CMK (cell line): ENCODE data around the gene FBXL15.

ENCODE experiments used
- DNase-seq: peaks from one replicate; pipeline ENCODE4 v3.0.0-alpha.2; 2010; ENCODE audit warnings: low read depth

FBXL15 gene

GRCh38 chr10:102420714-102421506, at the start of gene FBXL15:
Gene FBXL15, plus strand, starts transcription at chr10:102420836. Its CDS starts 294 bp downstream, at chr10:102421130.
- peak; percentile 95 for DNase-seq

DNA sequence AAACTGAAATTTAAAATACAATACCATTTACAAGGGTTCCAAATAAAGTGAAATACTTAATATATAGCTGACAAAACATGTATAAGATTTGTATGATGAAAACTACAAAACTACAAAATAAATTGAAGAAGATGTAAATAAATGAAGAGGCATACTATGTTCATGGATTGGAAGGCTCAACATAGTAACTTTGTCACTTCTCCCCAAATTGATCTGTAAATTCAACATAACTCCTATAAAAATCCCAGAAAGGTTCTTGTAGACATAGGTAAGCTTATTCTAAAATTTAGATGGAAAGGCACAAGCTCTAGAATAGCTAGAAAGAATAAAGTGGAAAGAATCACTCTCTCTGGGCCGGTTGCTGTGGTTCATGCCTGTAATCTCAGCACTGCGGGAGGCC, 49.3 kb upstream of the FBXL15 start:
- DNase-seq: no peak

- DNase-seq: no peak
Observed at GRCh38 chr10:102375250-102375649, 45.4 kb upstream of the FBXL15 start.

GRCh38 chr10:102375867-102376266, 44.8 kb upstream of the FBXL15 start:
- no peak for DNase-seq

- no peak for DNase-seq
Observed at GRCh38 chr10:102376901-102377300, 43.7 kb upstream of the FBXL15 start.

- no peak for DNase-seq
Observed at GRCh38 chr10:102379383-102379782, 41.3 kb upstream of the FBXL15 start.

GRCh38 chr10:102381983-102382382, 38.7 kb upstream of the FBXL15 start:
- no peak for DNase-seq

DNA sequence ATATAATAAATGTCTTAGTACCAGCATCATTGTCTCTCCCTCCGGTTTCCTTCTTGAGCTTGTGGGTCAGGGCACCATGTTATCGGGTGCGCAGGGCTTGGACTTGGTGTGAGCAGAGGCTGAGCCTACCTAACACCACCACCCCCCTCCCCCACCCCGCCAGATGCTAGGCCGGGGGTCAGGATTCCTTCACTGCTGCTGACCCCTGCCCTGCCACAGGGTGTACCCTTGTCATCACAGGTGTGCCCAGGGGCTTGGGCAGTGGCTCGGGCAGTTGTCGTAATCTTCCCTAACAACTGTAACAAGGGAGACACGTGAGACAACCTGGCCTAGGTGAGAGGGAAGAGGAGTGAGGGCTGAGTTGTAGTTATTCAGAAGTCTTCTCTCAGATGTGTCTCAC, 37.8 kb upstream of the FBXL15 start:
- DNase-seq: no peak

DNA sequence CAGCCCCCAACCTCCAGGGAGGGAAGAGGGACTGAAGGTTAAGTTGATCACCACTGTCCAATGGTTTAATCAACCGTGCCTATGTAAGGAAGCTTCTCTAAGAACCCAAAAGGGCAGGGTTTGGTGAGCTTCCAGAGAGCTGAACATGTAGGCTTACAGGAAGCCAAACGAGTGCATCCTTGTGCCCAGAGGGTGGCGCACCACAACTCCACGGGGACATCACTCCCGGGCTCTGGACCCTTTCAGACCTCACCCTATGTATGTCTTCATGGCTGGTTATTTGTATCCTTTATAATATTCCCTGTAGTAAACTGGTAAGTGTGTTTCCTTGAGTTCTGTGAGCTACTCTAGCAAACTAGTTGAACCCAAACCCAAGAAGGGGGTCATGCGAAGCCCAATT, 36.6 kb upstream of the FBXL15 start:
- DNase-seq: no peak

DNA sequence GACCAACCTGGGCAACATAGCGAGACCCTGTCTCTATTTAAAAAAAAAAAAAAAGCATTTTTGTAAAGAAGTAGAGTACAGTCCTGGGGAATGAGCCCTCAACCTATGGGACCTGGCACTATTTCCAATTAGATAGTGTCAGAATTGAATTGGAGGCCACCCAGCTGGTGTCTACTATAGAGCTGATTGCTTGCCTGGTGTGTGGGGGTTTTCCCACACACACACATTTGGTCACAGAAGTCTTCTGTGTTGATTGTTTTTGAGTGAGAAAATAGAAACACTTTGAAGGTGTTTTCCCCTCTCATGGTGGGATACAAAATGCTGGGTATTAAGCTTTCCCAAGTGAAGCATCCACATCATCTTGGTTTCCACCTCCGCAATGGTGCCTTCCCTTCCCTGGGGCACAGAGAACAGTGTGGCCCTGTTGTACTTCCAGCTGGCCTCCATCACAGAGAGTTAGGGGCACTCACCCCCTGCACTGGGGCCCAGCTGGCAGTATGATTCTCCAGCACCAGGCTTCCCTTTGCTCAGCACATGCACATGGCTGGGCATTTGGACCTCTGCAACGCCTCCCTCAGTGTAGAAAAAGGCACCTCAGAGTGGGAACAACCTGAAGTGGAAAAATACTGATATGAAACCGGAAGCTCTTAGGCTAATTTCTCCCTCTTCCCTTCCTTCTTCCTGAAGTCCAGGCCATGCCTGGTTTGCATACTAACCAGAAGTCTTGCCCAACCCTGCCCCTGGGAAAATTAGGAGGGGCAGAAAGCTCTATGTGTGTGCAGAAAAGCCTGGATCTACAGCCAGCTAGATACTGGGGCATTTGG, 35.8 kb upstream of the FBXL15 start:
- no peak for DNase-seq

DNA sequence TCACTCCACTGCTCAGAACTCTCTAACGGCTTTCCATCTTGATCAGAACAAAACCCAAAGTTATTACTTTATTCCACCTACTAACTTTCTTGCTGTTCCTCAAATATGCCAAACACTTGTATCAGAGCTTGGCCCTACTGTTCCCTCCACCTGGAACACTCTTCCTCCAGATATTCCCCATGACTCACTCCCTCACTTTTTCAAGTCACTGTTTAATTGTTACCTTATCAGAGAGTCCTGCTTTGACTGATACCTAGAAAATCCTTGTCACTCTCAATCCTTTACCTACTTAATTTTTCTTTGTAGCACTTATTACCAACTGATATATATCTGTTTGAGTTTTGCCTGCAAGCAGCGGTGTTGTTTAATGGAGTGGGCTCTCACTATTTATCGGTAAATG, 30.7 kb upstream of the FBXL15 start:
- no peak for DNase-seq

GRCh38 chr10:102392306-102392705, 28.3 kb upstream of the FBXL15 start:
- no peak for DNase-seq

- no peak for DNase-seq
Observed at GRCh38 chr10:102393411-102394078, 27.1 kb upstream of the FBXL15 start.

DNA sequence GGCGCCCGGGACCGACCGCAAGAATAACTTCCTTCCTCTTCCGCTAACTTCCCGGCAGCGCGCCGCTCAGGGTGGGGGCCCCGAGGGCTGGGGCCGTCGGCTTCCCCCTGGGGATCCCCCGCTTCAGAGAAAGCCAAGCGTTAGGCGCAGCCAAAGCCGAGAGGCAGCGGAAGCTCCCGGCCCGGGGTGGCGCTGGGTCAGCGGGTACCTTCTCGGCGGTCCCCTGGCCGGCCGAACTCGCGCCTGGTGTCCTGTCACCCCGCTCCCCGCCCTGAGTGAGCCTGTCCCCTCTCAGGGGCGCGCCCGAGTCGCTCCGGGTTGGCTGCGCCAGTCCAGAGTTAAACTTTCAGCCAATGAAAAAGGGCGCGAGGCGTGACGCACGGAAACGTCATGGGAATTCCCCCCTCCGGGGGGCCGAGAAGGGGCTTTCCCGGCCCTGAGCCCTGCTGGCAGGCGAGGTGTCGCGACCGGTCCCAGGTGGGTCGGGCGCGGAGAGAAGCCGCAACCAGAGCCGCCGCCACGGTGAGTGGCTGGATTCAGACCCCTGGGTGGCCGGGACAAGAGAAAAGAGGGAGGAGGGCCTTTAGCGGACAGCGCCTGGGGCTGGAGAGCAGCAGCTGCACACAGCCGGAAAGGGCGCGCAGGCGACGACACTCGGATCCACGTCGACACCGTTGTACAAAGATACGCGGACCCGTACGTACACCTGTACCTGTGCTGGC, 26.4 kb upstream of the FBXL15 start:
- DNase-seq: peak; percentile 78

GRCh38 chr10:102394801-102395399, 25.7 kb upstream of the FBXL15 start:
- DNase-seq: no peak

- peak; percentile 77 for DNase-seq
Observed at GRCh38 chr10:102395400-102396316, 25.0 kb upstream of the FBXL15 start, which contains the start of gene NFKB2. Gene NFKB2, plus strand, starts transcription at chr10:102395705. Its CDS starts 255 bp downstream, at chr10:102395960.

DNA sequence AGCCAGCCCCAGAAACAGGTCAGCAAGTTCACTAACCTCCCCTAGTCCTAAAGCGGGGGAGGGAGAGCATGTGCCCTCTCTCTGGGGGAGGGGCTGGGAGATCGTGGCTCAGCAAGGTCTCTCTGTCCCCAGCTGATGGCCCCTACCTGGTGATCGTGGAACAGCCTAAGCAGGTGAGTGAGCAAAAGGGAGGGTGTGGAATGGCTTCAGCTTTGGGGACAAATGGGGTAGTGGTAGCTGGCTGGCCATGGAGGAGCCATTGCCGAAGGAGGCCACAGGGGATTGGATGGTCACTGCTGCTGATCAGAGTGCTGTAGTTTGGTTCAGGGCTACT, 24.4 kb upstream of the FBXL15 start:
- DNase-seq: no peak

GRCh38 chr10:102396730-102397151, 23.9 kb upstream of the FBXL15 start:
- DNase-seq: no peak

- no peak for DNase-seq
Observed at GRCh38 chr10:102397222-102398171, 23.1 kb upstream of the FBXL15 start.
